Neural crest cell (in vitro differentiated cells): ENCODE results near the gene ACTA2. TPM values are rescaled to one million over a fixed set of nuclear protein-coding genes. Genes with fewer than 3 reads are reported as not detected.

Experiments used
- DNase-seq: peaks from one replicate; pipeline ENCODE4 v3.0.0; 2021; ENCODE audit warnings: low read depth, mixed read lengths, low spot score
- H3K27ac Mint-ChIP-seq: one replicate; pipeline ENCODE4 v1.8.0; 2021; ENCODE audit warnings: mild to moderate bottlenecking, mixed read lengths; ENCODE audit not compliant: unreplicated experiment
- H3K27me3 Mint-ChIP-seq: 2 replicates; pipeline ENCODE4 v1.8.0; 2021; ENCODE audit warnings: low read depth, mild to moderate bottlenecking, mixed read lengths
- H3K36me3 Mint-ChIP-seq: 2 replicates; pipeline ENCODE4 v1.8.0; 2021; ENCODE audit warnings: low read depth, mild to moderate bottlenecking, mixed read lengths
- H3K4me1 Mint-ChIP-seq: 2 replicates; pipeline ENCODE4 v1.8.0; 2021; ENCODE audit warnings: mixed read lengths
- H3K4me3 Mint-ChIP-seq: one replicate; pipeline ENCODE4 v1.8.0; 2021; ENCODE audit warnings: mild to moderate bottlenecking, mixed read lengths
- H3K9me3 Mint-ChIP-seq: 2 replicates; pipeline ENCODE4 v1.8.0; 2021; ENCODE audit warnings: mixed read lengths
- CTCF ChIP-seq: fragments of 200-600 bp; sonication (generic); conservative IDR thresholded peaks from 2 replicates; pipeline ENCODE4 v1.5.0; 2021; ENCODE audit warnings: antibody characterized with exemption, mild to moderate bottlenecking
- total RNA-seq: library from RNA; stranded (reverse); gene quantifications from 2 replicates; pipeline ENCODE4 v1.2.1, GENCODE V29; 2021

Gene ACTA2
- total RNA-seq, 1 donor from 2014 or later: 7.0 TPM

GRCh38 chr10:88986549-88987242 is 34.1 kb upstream of the ACTA2 start:
- Mint-ChIP-seq H3K27ac (no peak overlapping the region), H3K9me3 (no peaks in the 10 kb centered on the region), H3K4me1 (peaks cover 16% of the 10 kb centered on the region), H3K27me3 (peaks cover 25% of the 10 kb centered on the region), H3K36me3 (no peaks in the 10 kb centered on the region), H3K4me3 (no peak overlapping the region)
- no peak for DNase-seq
- TF ChIP-seq CTCF: peak; percentile 77

GRCh38 chr10:88984525-88984924 is 32.0 kb upstream of the ACTA2 start:
- Mint-ChIP-seq H3K4me1 (no peaks in the 10 kb centered on the region), H3K27me3 (peaks cover 10% of the 10 kb centered on the region), H3K27ac (no peak overlapping the region), H3K9me3 (no peaks in the 10 kb centered on the region), H3K4me3 (no peak overlapping the region), H3K36me3 (no peaks in the 10 kb centered on the region)
- DNase-seq: no peak
- no peak for TF ChIP-seq CTCF

GRCh38 chr10:88983939-88984338 is 31.4 kb upstream of the ACTA2 start:
- no peak for DNase-seq
- no peak for TF ChIP-seq CTCF
- H3K27ac Mint-ChIP-seq: no peak overlapping the region
- no peaks in the 10 kb centered on the region for H3K9me3 Mint-ChIP-seq
- H3K4me1 Mint-ChIP-seq: peaks cover 4% of the 10 kb centered on the region
- H3K4me3 Mint-ChIP-seq: no peak overlapping the region
- H3K27me3 Mint-ChIP-seq: peaks cover 4% of the 10 kb centered on the region
- H3K36me3 Mint-ChIP-seq: no peaks in the 10 kb centered on the region

- H3K4me1 Mint-ChIP-seq: peaks cover 5% of the 10 kb centered on the region
- no peaks in the 10 kb centered on the region for H3K36me3 Mint-ChIP-seq
- no peak for TF ChIP-seq CTCF
- no peaks in the 10 kb centered on the region for H3K27me3 Mint-ChIP-seq
- H3K9me3 Mint-ChIP-seq: no peaks in the 10 kb centered on the region
- no peak for DNase-seq
- H3K4me3 Mint-ChIP-seq: no peak overlapping the region
- H3K27ac Mint-ChIP-seq: no peak overlapping the region
Observed at GRCh38 chr10:88983206-88983605, 30.6 kb upstream of the ACTA2 start.

GRCh38 chr10:88982366-88982765 is 29.8 kb upstream of the ACTA2 start:
- Mint-ChIP-seq H3K9me3 (no peaks in the 10 kb centered on the region), H3K4me1 (peaks cover 5% of the 10 kb centered on the region), H3K4me3 (no peak overlapping the region), H3K36me3 (no peaks in the 10 kb centered on the region), H3K27ac (no peak overlapping the region), H3K27me3 (no peaks in the 10 kb centered on the region)
- TF ChIP-seq CTCF: no peak
- DNase-seq: no peak
